SK-N-SH (cell line): ENCODE results near the gene SLC13A4. TPM values are rescaled to one million over a fixed set of nuclear protein-coding genes. Genes with fewer than 3 reads are reported as not detected.

Experiments used
- CTCF ChIA-PET: fragments of 300-600, 350-600 bp; formaldehyde crosslinking; extraction: SDS; loops from one replicate; lab custom pipeline; 2021; lab: Yijun Ruan, JAX
- POLR2A ChIA-PET: fragments of 350-600 bp; sonication (Branson Sonifier 250); formaldehyde crosslinking; extraction: SDS; loops from one replicate; lab custom pipeline; 2020; ENCODE audit warnings: antibody characterized with exemption, inconsistent platforms; lab: Yijun Ruan, JAX
- DNase-seq: peaks from one replicate; pipeline ENCODE4 v3.0.0; 2012
- H2AFZ ChIP-seq: fragments of 200-600 bp; sonication (generic); 2 replicates; pipeline ENCODE4 v1.8.1; 2016; ENCODE audit warnings: antibody characterized with exemption, mild to moderate bottlenecking, low read depth
- H3F3A ChIP-seq: fragments of 200-600 bp; sonication (generic); replicated peaks from 2 replicates; pipeline ENCODE3; 2016; ENCODE audit warnings: antibody characterized with exemption, mild to moderate bottlenecking; ENCODE audit not compliant: insufficient read depth
- H3K27ac ChIP-seq, 2 experiments: fragments of 200-500 bp in 1 of 2; fragments of 200-600 bp in 1 of 2; sonication (Bioruptor generic) in 1 of 2; sonication (generic), shearing (Covaris generic) in 1 of 2; 2 replicates each; pipeline versions ENCODE4 v1.5.1 to v1.6.1; 2014 to 2016; ENCODE audit warnings: low read depth in 2 of 2, inconsistent platforms in 1 of 2, low read length in 1 of 2, mild to moderate bottlenecking in 1 of 2, mixed read lengths in 1 of 2
- H3K27me3 ChIP-seq: fragments of 200-600 bp; sonication (generic), shearing (Covaris generic); 2 replicates; pipeline ENCODE4 v1.6.1; 2016; ENCODE audit warnings: mixed run types; ENCODE audit not compliant: insufficient read depth
- H3K36me3 ChIP-seq, 2 experiments: fragments of 200-500 bp in 1 of 2; fragments of 200-600 bp in 1 of 2; sonication (Bioruptor generic) in 1 of 2; sonication (generic) in 1 of 2; replicated peaks in 1 of 2; 2 replicates each; pipeline versions ENCODE3 to v1.5.1; 2014 to 2016; ENCODE audit warnings: low read length in 1 of 2, mild to moderate bottlenecking in 1 of 2; ENCODE audit not compliant: insufficient read depth in 2 of 2, control insufficient read depth in 1 of 2
- H3K4me1 ChIP-seq, 2 experiments: fragments of 200-500 bp in 1 of 2; fragments of 200-600 bp in 1 of 2; sonication (Bioruptor generic) in 1 of 2; sonication (generic), shearing (Covaris generic) in 1 of 2; 2 replicates each; pipeline versions ENCODE4 v1.5.1 to v1.6.1; 2014 to 2016; ENCODE audit warnings: low read depth in 1 of 2, low read length in 1 of 2, mixed run types in 1 of 2; ENCODE audit not compliant: insufficient read depth in 2 of 2, control insufficient read depth in 1 of 2
- H3K4me2 ChIP-seq: fragments of 200-600 bp; sonication (generic), shearing (Covaris generic); 2 replicates; pipeline ENCODE4 v1.6.1; 2017; ENCODE audit warnings: mixed run types
- H3K4me3 ChIP-seq, 2 experiments: fragments of 200-500 bp in 1 of 2; fragments of 200-600 bp in 1 of 2; sonication (Bioruptor generic) in 1 of 2; sonication (generic), shearing (Covaris generic) in 1 of 2; 2 replicates each; pipeline versions ENCODE4 v1.5.1 to v1.8.1; 2014 to 2016; ENCODE audit warnings: low read depth in 2 of 2, inconsistent platforms in 1 of 2, low read length in 1 of 2, mild to moderate bottlenecking in 1 of 2, mixed read lengths in 1 of 2, moderate library complexity in 1 of 2
- H3K79me2 ChIP-seq: fragments of 200-600 bp; sonication (generic); 2 replicates; pipeline ENCODE4 v1.8.1; 2017; ENCODE audit warnings: mild to moderate bottlenecking; ENCODE audit not compliant: insufficient read depth
- H3K9ac ChIP-seq: fragments of 200-600 bp; sonication (generic); 2 replicates; pipeline ENCODE4 v1.6.1; 2017; ENCODE audit warnings: mixed run types
- H3K9me2 ChIP-seq: fragments of 200-600 bp; sonication (generic); 2 replicates; pipeline ENCODE4 v1.6.1; 2017; ENCODE audit warnings: mixed run types
- H3K9me3 ChIP-seq: fragments of 200-600 bp; sonication (generic); 2 replicates; pipeline ENCODE4 v1.6.1; 2017; ENCODE audit warnings: mixed run types, mild to moderate bottlenecking, moderate library complexity
- H4K20me1 ChIP-seq: fragments of 200-600 bp; sonication (generic); 2 replicates; pipeline ENCODE4 v1.6.1; 2017; ENCODE audit warnings: mild to moderate bottlenecking, mixed run types; ENCODE audit not compliant: insufficient read depth
- CHD2 ChIP-seq: fragments of 150-350 bp; IDR thresholded peaks from 2 replicates; pipeline ENCODE4 v1.6.1; 2018; ENCODE audit warnings: low read length; ENCODE audit not compliant: partially characterized antibody
- CTCF ChIP-seq: fragments of 200-600 bp; sonication (generic); IDR thresholded peaks from 2 replicates; pipeline ENCODE4 v1.6.1; 2017; ENCODE audit warnings: antibody characterized with exemption, mild to moderate bottlenecking, moderate library complexity
- EP300 ChIP-seq, 2 experiments: IDR thresholded peaks; 2 replicates each; pipeline versions ENCODE4 v1.4.0 to v1.6.1; 2012; ENCODE audit warnings: borderline replicate concordance in 1 of 2, low read depth in 1 of 2, low read length in 1 of 2
- FOSL2 ChIP-seq: IDR thresholded peaks from 2 replicates; pipeline ENCODE4 v1.4.0; 2012; ENCODE audit warnings: low read depth, mild to moderate bottlenecking, moderate library complexity, borderline replicate concordance
- FOXJ3 ChIP-seq: sonication (generic); formaldehyde crosslinking; IDR thresholded peaks from 2 replicates; pipeline ENCODE4 v1.5.1; 2020; ENCODE audit warnings: mild to moderate bottlenecking, missing genetic modification reagents
- FOXM1 ChIP-seq: IDR thresholded peaks from 2 replicates; pipeline ENCODE4 v1.4.0; 2012; ENCODE audit warnings: low read depth, mild to moderate bottlenecking
- GATA2 ChIP-seq: sonication (generic); formaldehyde crosslinking; IDR thresholded peaks from 2 replicates; pipeline ENCODE4 v1.5.0; 2020; ENCODE audit warnings: mild to moderate bottlenecking, missing genetic modification reagents
- IRF3 ChIP-seq: fragments of 150-350 bp; IDR thresholded peaks from 2 replicates; pipeline ENCODE4 v1.6.1; 2016; ENCODE audit warnings: mild to moderate bottlenecking, low read depth, low read length
- JUND ChIP-seq: IDR thresholded peaks from 2 replicates; pipeline ENCODE4 v1.4.0; 2012
- MXI1 ChIP-seq: IDR thresholded peaks from 2 replicates; pipeline ENCODE4 v1.6.1; 2012; ENCODE audit warnings: mild to moderate bottlenecking, low read depth, low read length, improper control_type of control experiment
- NFIC ChIP-seq: IDR thresholded peaks from 2 replicates; pipeline ENCODE4 v1.4.0; 2012; ENCODE audit warnings: borderline replicate concordance
- PBX3 ChIP-seq: IDR thresholded peaks from 2 replicates; pipeline ENCODE4; 2012
- REST ChIP-seq: IDR thresholded peaks from 2 replicates; pipeline ENCODE4 v1.6.1; 2012; ENCODE audit warnings: mild to moderate bottlenecking, low read depth, low read length, moderate library complexity
- RFX5 ChIP-seq: IDR thresholded peaks from 2 replicates; pipeline ENCODE4 v1.6.1; 2012; ENCODE audit warnings: mild to moderate bottlenecking, improper control_type of control experiment, low read length
- RXRA ChIP-seq: IDR thresholded peaks from 2 replicates; pipeline ENCODE4 v1.4.0; 2012; ENCODE audit warnings: low read depth, mild to moderate bottlenecking, borderline replicate concordance
- SIN3A ChIP-seq: IDR thresholded peaks from 2 replicates; pipeline ENCODE4 v1.6.1; 2012; ENCODE audit warnings: low read depth, mild to moderate bottlenecking, low read length, moderate library complexity, borderline replicate concordance
- SMC3 ChIP-seq: IDR thresholded peaks from 2 replicates; pipeline ENCODE4 v1.6.1; 2012; ENCODE audit warnings: low read depth, low read length, improper control_type of control experiment
- TCF12 ChIP-seq: IDR thresholded peaks from 2 replicates; pipeline ENCODE4 v1.4.0; 2012
- USF1 ChIP-seq: IDR thresholded peaks from 2 replicates; pipeline ENCODE4 v1.4.0; 2012; ENCODE audit warnings: low read depth, borderline replicate concordance
- YY1 ChIP-seq: IDR thresholded peaks from 2 replicates; pipeline ENCODE4 v1.4.0; 2012; ENCODE audit warnings: low read depth, mild to moderate bottlenecking
- WGBS: methylation state at CpG from one replicate; pipeline ENCODE4 v1.1.6; 2017; ENCODE audit warnings: low lambda C conversion rate; 5-methylcytosine and 5-hydroxymethylcytosine counted together
- polyA plus RNA-seq, 3 experiments: library from polyadenylated mRNA; depleted of rRNA; stranded (reverse); fragments of >200 nt; gene quantifications; 2 replicates each; pipeline ENCODE4 v1.2.3, GENCODE V29; 2012

The SLC13A4 gene
- polyA plus RNA-seq, 1 of the 3 experiments (the other 2 are of a cell fraction): 0.30 TPM

- no peak for TF ChIP-seq REST
Measured at GRCh38 chr7:135741905-135742304, 13.9 kb upstream of the SLC13A4 start (continued).

GRCh38 chr7:135740889-135741288 lies 12.9 kb upstream of the SLC13A4 start:
- Histone ChIP-seq H3K27ac (no peak overlapping the region), H3K79me2 (no peaks in the 10 kb centered on the region), H3K4me2 (no peak overlapping the region), H3K9ac (no peak overlapping the region), H3F3A (peaks cover 31% of the 10 kb centered on the region), H3K36me3 (no peaks in the 10 kb centered on the region), H3K9me2 (no peaks in the 10 kb centered on the region), H3K27me3 (no peaks in the 10 kb centered on the region), H4K20me1 (no peaks in the 10 kb centered on the region), H3K4me3 (no peak overlapping the region), H3K4me1 (peaks cover 2 to 16% of the 10 kb centered on the region in 2 experiments; a peak in 1 of 4 replicates), H3K9me3 (no peaks in the 10 kb centered on the region), H2AFZ (no peak overlapping the region)
- no peak for DNase-seq
- CTCF ChIA-PET: interaction anchor here (0.6 to 1.2 kb wide), 2 partner anchors 33 to 295 kb away, joined by 3 read pairs; no protein-coding TSS in a partner anchor
- TF ChIP-seq NFIC: no peak
- no peak for TF ChIP-seq FOXJ3 (CRISPR knock-in tag)
- TF ChIP-seq RXRA: no peak
- TF ChIP-seq FOXM1: no peak
- TF ChIP-seq IRF3: no peak
- no peak for TF ChIP-seq GATA2 (CRISPR knock-in tag)
- TF ChIP-seq SIN3A: no peak
- no peak for TF ChIP-seq YY1
- no peak for TF ChIP-seq USF1
- no peak for TF ChIP-seq SMC3
- TF ChIP-seq RFX5: no peak
- TF ChIP-seq FOSL2: no peak
- TF ChIP-seq PBX3: no peak
- no peak for TF ChIP-seq JUND
- no peak for TF ChIP-seq TCF12
- no peak for TF ChIP-seq CHD2
- TF ChIP-seq MXI1: no peak
- no peak for TF ChIP-seq CTCF
- TF ChIP-seq EP300 (IDR thresholded peaks at IDR 0.05; ENCODE audit: borderline replicate concordance in 1 of 2, low read depth in 1 of 2, low read length in 1 of 2): no peak
- POLR2A ChIA-PET: interaction anchor here (1.1 kb wide), 1 partner anchor 13 kb away, joined by 3 read pairs; the partner anchor contains the start of gene SLC13A4
- WGBS: 86% methylated on average over 3 of the region's 3 CpGs
